K562 (cell line): ENCODE data around the gene PSORS1C2. TPM values are rescaled to one million over a fixed set of nuclear protein-coding genes. Genes with fewer than 3 reads are reported as not detected.

Source experiments
- BRF1 ChIP-seq: IDR thresholded peaks from 3 replicates; pipeline ENCODE4 v1.6.1; 2011; ENCODE audit warnings: borderline replicate concordance, mild to moderate bottlenecking; ENCODE audit not compliant: insufficient read length; ENCODE audit errors: extremely low read depth
- DPF2 ChIP-seq: fragments of 450-650 bp; IDR thresholded peaks from 2 replicates; pipeline ENCODE4 v1.6.1; 2016
- E2F5 ChIP-seq: sonication (generic); formaldehyde crosslinking; IDR thresholded peaks from 2 replicates; pipeline ENCODE4 v1.8.0; 2022; ENCODE audit warnings: mild to moderate bottlenecking, missing genetic modification reagents
- ESRRA ChIP-seq: fragments of 450-650 bp; IDR thresholded peaks from 2 replicates; pipeline ENCODE4 v1.6.1; 2014; ENCODE audit warnings: low read depth, mild to moderate bottlenecking, moderate library complexity, borderline replicate concordance
- FOXM1 ChIP-seq, 2 experiments: fragments of 450-650 bp in 1 of 2; sonication (generic) in 1 of 2; formaldehyde crosslinking in 1 of 2; IDR thresholded peaks; 2 replicates each; pipeline versions ENCODE4 v1.6.1 to v1.9.0; 2017 to 2022; ENCODE audit warnings: low read depth in 2 of 2, mild to moderate bottlenecking in 2 of 2, missing genetic modification reagents in 1 of 2, moderate library complexity in 1 of 2
- MAFG ChIP-seq: fragments of 450-650 bp; conservative IDR thresholded peaks from 2 replicates; pipeline ENCODE4 v1.6.1; 2016; ENCODE audit warnings: missing genetic modification characterization, missing compliant biosample characterization
- MXD1 ChIP-seq: fragments of 250-450 bp; sonication (Bioruptor Pico); IDR thresholded peaks from 2 replicates; pipeline ENCODE4 v1.8.0; 2021; ENCODE audit warnings: borderline replicate concordance, mild to moderate bottlenecking, moderate library complexity; ENCODE audit not compliant: poor library complexity, severe bottlenecking
- RBM22 ChIP-seq: fragments of 200-400 bp; formaldehyde crosslinking; IDR thresholded peaks from 2 replicates; pipeline ENCODE4 v1.6.1; 2018; ENCODE audit warnings: low read length, low read depth; ENCODE audit not compliant: poor library complexity, severe bottlenecking
- RBM25 ChIP-seq: fragments of 200-400 bp; formaldehyde crosslinking; IDR thresholded peaks from 2 replicates; pipeline ENCODE4 v1.6.1; 2018; ENCODE audit warnings: low read length, low read depth, moderate library complexity; ENCODE audit not compliant: severe bottlenecking
- TAF15 ChIP-seq: fragments of 200-400 bp; formaldehyde crosslinking; IDR thresholded peaks from 2 replicates; pipeline ENCODE4 v1.6.1; 2017; ENCODE audit warnings: mild to moderate bottlenecking, low read depth, low read length, moderate library complexity
- TAF7 ChIP-seq: fragments of 450-650 bp; IDR thresholded peaks from 2 replicates; pipeline ENCODE4 v1.6.1; 2016; ENCODE audit warnings: missing genetic modification characterization, missing compliant biosample characterization
- ZBTB5 ChIP-seq: fragments of 450-650 bp; IDR thresholded peaks from 2 replicates; pipeline ENCODE4 v1.6.1; 2017; ENCODE audit warnings: antibody characterized with exemption
- ZFP1 ChIP-seq: fragments of 450-650 bp; formaldehyde crosslinking; IDR thresholded peaks from 2 replicates; pipeline ENCODE4 v1.4.0; 2020; ENCODE audit warnings: mild to moderate bottlenecking, mixed read lengths
- ZFX ChIP-seq: sonication (generic); formaldehyde crosslinking; IDR thresholded peaks from 2 replicates; pipeline ENCODE4 v1.8.0; 2022; ENCODE audit warnings: mild to moderate bottlenecking, missing genetic modification reagents, moderate library complexity
- ZNF75A ChIP-seq: fragments of 450-650 bp; formaldehyde crosslinking; IDR thresholded peaks from 2 replicates; pipeline ENCODE4 v1.4.0; 2020; ENCODE audit warnings: mild to moderate bottlenecking
- polyA plus RNA-seq, 8 experiments: library from polyadenylated mRNA; depleted of rRNA in 4 of 8; stranded (reverse) in 5 of 8; unstranded in 3 of 8; fragments of >200 nt; fragmentation: Nextera tagmentation in 2 of 8; fragmentation: Illumina TruSeq in 1 of 8; extraction: Ambion mirVana in 2 of 8; extraction: Trizol in 1 of 8; gene quantifications; 2 replicates each; pipeline versions ENCODE4 v1.2.1 to v1.2.3, GENCODE V29; 2011 to 2014; ENCODE audit warnings: inconsistent platforms in 1 of 8, missing spikeins in 1 of 8
- total RNA-seq, 7 experiments: library from RNA; depleted of rRNA in 6 of 7; stranded (reverse); fragments of >200 nt in 6 of 7; fragmentation: Illumina TruSeq in 2 of 7; extraction: Trizol in 2 of 7; gene quantifications; 2 replicates each; pipeline versions ENCODE4 v1.2.1 to v1.2.3, GENCODE V29; 2011 to 2021; ENCODE audit warnings: low replicate concordance in 1 of 7

The PSORS1C2 gene
- total and polyA plus RNA-seq, 9 of the 15 experiments (the other 6 are each of a cell fraction or from before 2014, with no cell fraction given), result not detected

GRCh38 chr6:31092769-31093505, 45.9 kb downstream of the PSORS1C2 start (continued):
- TF ChIP-seq BRF1 (no peak), MXD1 (CRISPR knock-in tag) (no peak), ZBTB5 (no peak), RBM22 (no peak), FOXM1 (IDR thresholded peaks at IDR 0.05; ENCODE audit: low read depth) (0 out of 2 replicates have a peak, but pooled peaks have one; percentile 41), FOXM1 (CRISPR knock-in tag; IDR thresholded peaks at IDR 0.05; ENCODE audit: low read depth) (no peak), TAF15 (no peak), ESRRA (peak; percentile 72; the same call in 1 of the 2 replicates), ZFP1 (no peak), MAFG (tag) (peak; percentile 34; the same call in 1 of the 2 replicates), E2F5 (CRISPR knock-in tag) (no peak), RBM25 (peak; percentile 97), TAF7 (no peak), DPF2 (peak; percentile 63), ZFX (CRISPR knock-in tag) (no peak), ZNF75A (no peak)
- TF ChIP-seq, all 486 proteins: peak for 34
